Endodermal cell (in vitro differentiated cells): ENCODE data around the gene FBXW7. TPM values are rescaled to one million over a fixed set of nuclear protein-coding genes. Genes with fewer than 3 reads are reported as not detected.

Source experiments
- DNase-seq: peaks from one replicate; pipeline ENCODE4 v3.0.0-alpha.2; 2017
- H3K27ac ChIP-seq: 2 replicates; pipeline ENCODE4 v1.5.1; 2013; ENCODE audit warnings: mild to moderate bottlenecking, low read depth, low read length, moderate library complexity
- H3K27me3 ChIP-seq: 2 replicates; pipeline ENCODE4 v1.6.1; 2013; ENCODE audit warnings: mild to moderate bottlenecking, low read length, moderate library complexity; ENCODE audit not compliant: insufficient read depth, control insufficient read depth, poor library complexity, severe bottlenecking
- H3K36me3 ChIP-seq: 2 replicates; pipeline ENCODE4 v1.7.0; 2013; ENCODE audit warnings: mild to moderate bottlenecking, low read length, moderate library complexity; ENCODE audit not compliant: control insufficient read depth, insufficient read depth
- H3K4me1 ChIP-seq: one replicate; pipeline ENCODE4 v1.7.0; 2013; ENCODE audit warnings: low read length; ENCODE audit not compliant: control insufficient read depth, insufficient read depth
- H3K4me3 ChIP-seq: 2 replicates; pipeline ENCODE4 v1.5.1; 2013; ENCODE audit warnings: mild to moderate bottlenecking, low read length, moderate library complexity
- H3K9ac ChIP-seq: 2 replicates; pipeline ENCODE4 v1.6.1; 2013; ENCODE audit warnings: mild to moderate bottlenecking, low read length, moderate library complexity; ENCODE audit not compliant: poor library complexity, severe bottlenecking; ENCODE audit errors: extremely low read depth
- H3K9me3 ChIP-seq: 2 replicates; pipeline ENCODE4 v1.6.1; 2013; ENCODE audit warnings: mild to moderate bottlenecking, low read length, moderate library complexity; ENCODE audit not compliant: control insufficient read depth
- H3K27ac Mint-ChIP-seq: 2 replicates; pipeline ENCODE4 v1.8.0; 2020; ENCODE audit warnings: mixed read lengths
- H3K27me3 Mint-ChIP-seq: 2 replicates; pipeline ENCODE4 v1.8.0; 2021; ENCODE audit warnings: mild to moderate bottlenecking, mixed read lengths; ENCODE audit not compliant: insufficient read depth
- H3K36me3 Mint-ChIP-seq: 2 replicates; pipeline ENCODE4 v1.8.0; 2020; ENCODE audit warnings: low read depth, mixed read lengths
- H3K4me1 Mint-ChIP-seq: 2 replicates; pipeline ENCODE4 v1.8.0; 2020; ENCODE audit warnings: mixed read lengths
- H3K4me3 Mint-ChIP-seq: 2 replicates; pipeline ENCODE4 v1.8.0; 2020; ENCODE audit warnings: mild to moderate bottlenecking, moderate library complexity, mixed read lengths
- H3K9me3 Mint-ChIP-seq: 2 replicates; pipeline ENCODE4 v1.8.0; 2020; ENCODE audit warnings: mild to moderate bottlenecking, mixed read lengths
- WGBS, 2 experiments: methylation state at CpG; one replicate each; pipeline versions ENCODE4 v1.1.5 to v1.1.7; 2013; ENCODE audit warnings: missing lambda C conversion rate in 2 of 2, mixed read lengths in 1 of 2; ENCODE audit not compliant: insufficient coverage in 1 of 2, insufficient read length in 1 of 2; 5-methylcytosine and 5-hydroxymethylcytosine counted together
- total RNA-seq, 2 donors: library from RNA; stranded (reverse); fragmentation: NEBNext Ultra II Directional in 1 of 2; extraction: Animal tissue kit (Norgen Biotek cat#: 25700) in 1 of 2; gene quantifications; 2 replicates in 1 of 2; 3 replicates in 1 of 2; pipeline ENCODE4 v1.2.1, GENCODE V29; 2021
- TF ChIP-seq, protein P1 (sequence below): fragments of 200-600 bp; sonication (generic); conservative IDR thresholded peaks from 2 replicates; pipeline ENCODE4 v1.5.0; 2021; ENCODE audit warnings: antibody characterized with exemption, mild to moderate bottlenecking

Gene FBXW7
- total RNA-seq, 2 donors from 2014 or later, result 34.3 to 34.4 TPM

- Histone ChIP-seq H3K9ac (no peak overlapping the region), H3K4me3 (no peak overlapping the region), H3K27me3 (no peaks in the 10 kb centered on the region), H3K27ac (no peak overlapping the region), H3K9me3 (no peaks in the 10 kb centered on the region), H3K4me1 (no peaks in the 10 kb centered on the region), H3K36me3 (no peaks in the 10 kb centered on the region)
- H3K36me3 Mint-ChIP-seq, result no peaks in the 10 kb centered on the region
- no peak overlapping the region for H3K4me3 Mint-ChIP-seq
- no peak for DNase-seq
- TF ChIP-seq, protein P1, sequence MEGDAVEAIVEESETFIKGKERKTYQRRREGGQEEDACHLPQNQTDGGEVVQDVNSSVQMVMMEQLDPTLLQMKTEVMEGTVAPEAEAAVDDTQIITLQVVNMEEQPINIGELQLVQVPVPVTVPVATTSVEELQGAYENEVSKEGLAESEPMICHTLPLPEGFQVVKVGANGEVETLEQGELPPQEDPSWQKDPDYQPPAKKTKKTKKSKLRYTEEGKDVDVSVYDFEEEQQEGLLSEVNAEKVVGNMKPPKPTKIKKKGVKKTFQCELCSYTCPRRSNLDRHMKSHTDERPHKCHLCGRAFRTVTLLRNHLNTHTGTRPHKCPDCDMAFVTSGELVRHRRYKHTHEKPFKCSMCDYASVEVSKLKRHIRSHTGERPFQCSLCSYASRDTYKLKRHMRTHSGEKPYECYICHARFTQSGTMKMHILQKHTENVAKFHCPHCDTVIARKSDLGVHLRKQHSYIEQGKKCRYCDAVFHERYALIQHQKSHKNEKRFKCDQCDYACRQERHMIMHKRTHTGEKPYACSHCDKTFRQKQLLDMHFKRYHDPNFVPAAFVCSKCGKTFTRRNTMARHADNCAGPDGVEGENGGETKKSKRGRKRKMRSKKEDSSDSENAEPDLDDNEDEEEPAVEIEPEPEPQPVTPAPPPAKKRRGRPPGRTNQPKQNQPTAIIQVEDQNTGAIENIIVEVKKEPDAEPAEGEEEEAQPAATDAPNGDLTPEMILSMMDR, result no peak
- H3K27me3 Mint-ChIP-seq, result peaks cover 2% of the 10 kb centered on the region
- 92 to 100% methylated on average over 2 to 8 of the region's 8 CpGs for WGBS, 2 experiments
- H3K27ac Mint-ChIP-seq, result no peak overlapping the region
- peaks cover 2% of the 10 kb centered on the region for H3K4me1 Mint-ChIP-seq
- H3K9me3 Mint-ChIP-seq, result no peaks in the 10 kb centered on the region
Observed at GRCh38 chr4:152279234-152279566, 256.7 kb downstream of the FBXW7 start.

DNA sequence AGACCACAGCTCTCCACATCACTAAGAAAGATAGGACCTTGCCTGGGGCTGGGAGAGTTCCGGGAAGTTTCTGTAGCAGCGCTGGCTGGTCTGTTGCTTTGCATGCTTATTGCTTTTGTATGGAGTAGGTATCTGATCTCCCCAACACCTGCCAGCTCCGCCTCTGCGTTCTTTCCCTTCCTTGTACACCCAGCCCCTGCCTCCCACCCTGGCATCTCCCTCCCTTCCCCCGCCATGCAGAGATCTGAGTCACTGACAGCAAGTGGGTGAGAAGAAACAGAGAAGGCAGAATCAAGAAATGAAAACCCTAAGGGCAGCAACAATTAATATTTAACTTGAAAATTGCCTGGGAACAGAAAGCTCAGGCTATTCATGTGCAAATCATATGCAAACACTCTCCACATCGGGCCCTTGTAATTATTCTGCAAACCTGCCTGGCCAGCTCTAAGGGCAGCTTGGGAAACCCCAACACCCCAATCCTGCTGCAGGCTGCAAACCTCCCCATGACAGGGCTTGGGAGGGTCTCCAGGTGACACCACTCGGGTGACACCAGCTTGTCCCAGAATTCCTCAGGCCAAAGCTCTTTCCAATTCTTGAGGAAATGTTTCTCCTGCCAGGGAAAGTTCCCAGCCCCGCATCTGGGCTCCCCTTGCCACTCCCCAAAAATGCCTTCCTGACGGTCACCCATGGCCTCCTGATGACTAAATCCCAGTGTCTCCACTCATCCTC lies 257.2 kb downstream of the FBXW7 start:
- no peak overlapping the region for H3K4me3 ChIP-seq
- Mint-ChIP-seq H3K4me1 (peaks cover 2% of the 10 kb centered on the region), H3K36me3 (no peaks in the 10 kb centered on the region), H3K27me3 (peaks cover 2% of the 10 kb centered on the region), H3K4me3 (no peak overlapping the region), H3K27ac (no peak overlapping the region), H3K9me3 (no peaks in the 10 kb centered on the region)
- no peaks in the 10 kb centered on the region for H3K9me3 ChIP-seq
- H3K27ac ChIP-seq, result no peak overlapping the region
- peak; percentile 73 for DNase-seq
- H3K27me3 ChIP-seq, result no peaks in the 10 kb centered on the region
- no peaks in the 10 kb centered on the region for H3K4me1 ChIP-seq
- no peak overlapping the region for H3K9ac ChIP-seq
- 71 to 80% methylated on average over 2 to 8 of the region's 9 CpGs for WGBS, 2 experiments
- no peaks in the 10 kb centered on the region for H3K36me3 ChIP-seq
- TF ChIP-seq, protein P1, result no peak

GRCh38 chr4:152278172-152278504 lies 257.8 kb downstream of the FBXW7 start:
- H3K4me3 ChIP-seq, result no peak overlapping the region
- no peak overlapping the region for H3K9ac ChIP-seq
- Mint-ChIP-seq H3K27me3 (peaks cover 2% of the 10 kb centered on the region), H3K9me3 (no peaks in the 10 kb centered on the region), H3K4me3 (no peak overlapping the region), H3K27ac (no peak overlapping the region), H3K4me1 (peaks cover 2% of the 10 kb centered on the region), H3K36me3 (no peaks in the 10 kb centered on the region)
- no peak overlapping the region for H3K27ac ChIP-seq
- H3K36me3 ChIP-seq, result no peaks in the 10 kb centered on the region
- TF ChIP-seq, protein P1, result no peak
- DNase-seq, result no peak
- H3K9me3 ChIP-seq, result no peaks in the 10 kb centered on the region
- no peaks in the 10 kb centered on the region for H3K27me3 ChIP-seq
- H3K4me1 ChIP-seq, result no peaks in the 10 kb centered on the region
